Uterus (tissue), 4 donors: ENCODE data around the gene NKD2. TPM values are rescaled to one million over a fixed set of nuclear protein-coding genes. Genes with fewer than 3 reads are reported as not detected.

Source experiments
- DNase-seq, 2 donors: peaks; one replicate each; pipeline ENCODE4 v3.0.0-alpha.2; 2019 to 2020
- H3K27ac ChIP-seq, 2 donors: fragments of 200-600 bp; sonication (generic); 1 replicate in 1 of 2; 2 replicates in 1 of 2; pipeline ENCODE4 v1.5.1; 2016 to 2018
- H3K27me3 ChIP-seq, 2 donors: fragments of 200-600 bp; sonication (generic); one replicate each; pipeline ENCODE4 v1.5.1; 2018 to 2019; ENCODE audit warnings: control low read depth in 1 of 2
- H3K36me3 ChIP-seq, 2 donors: fragments of 200-600 bp; sonication (generic); one replicate each; pipeline ENCODE4 v1.5.1; 2019; ENCODE audit warnings: control low read depth in 1 of 2
- H3K4me1 ChIP-seq, 2 donors: fragments of 200-600 bp; sonication (generic); one replicate each; pipeline ENCODE4 v1.5.1; 2018 to 2019; ENCODE audit warnings: control low read depth in 1 of 2
- H3K4me3 ChIP-seq, 2 donors: fragments of 200-600 bp; sonication (generic); 1 replicate in 1 of 2; 2 replicates in 1 of 2; pipeline ENCODE4 v1.5.1; 2018 to 2019; ENCODE audit warnings: mild to moderate bottlenecking in 1 of 2
- H3K9me3 ChIP-seq, 2 donors: fragments of 200-600 bp; sonication (generic); one replicate each; pipeline ENCODE4 v1.5.1; 2019; ENCODE audit warnings: control low read depth in 1 of 2
- POLR2A ChIP-seq, 2 donors: fragments of 450-650 bp; IDR thresholded peaks; one replicate each; pipeline ENCODE4 v1.6.1; 2016; ENCODE audit warnings: antibody characterized with exemption in 2 of 2, mild to moderate bottlenecking in 1 of 2, moderate library complexity in 1 of 2
- intact Hi-C: fragments of 100-400 bp; cut with DNase I; formaldehyde crosslinking; loops from one replicate; pipeline ENCODE4 v1.15.1; 2023; ENCODE audit warnings: low total_unique reads
- total RNA-seq, 4 donors: library from RNA; depleted of rRNA in 3 of 4; stranded (reverse); fragments of >200 nt in 3 of 4; gene quantifications; one replicate each; pipeline versions ENCODE4 v1.1.0 to v1.2.4, GENCODE V29; 2014 to 2023
- TF ChIP-seq, protein P1 (sequence below), 4 experiments: fragments of 200-600 bp in 2 of 4; fragments of 450-650 bp in 2 of 4; sonication (generic) in 2 of 4; IDR thresholded peaks; one replicate each; pipeline ENCODE4 v1.5.1; 2016 to 2019; ENCODE audit warnings: antibody characterized with exemption in 4 of 4, mild to moderate bottlenecking in 2 of 4, moderate library complexity in 1 of 4
- donor health status: DM: yes; HTN: yes; CAD: no.

NKD2 gene
- total RNA-seq, 4 donors from 2014 or later = 2.5 to 11.1 TPM; not detected in 2

DNA sequence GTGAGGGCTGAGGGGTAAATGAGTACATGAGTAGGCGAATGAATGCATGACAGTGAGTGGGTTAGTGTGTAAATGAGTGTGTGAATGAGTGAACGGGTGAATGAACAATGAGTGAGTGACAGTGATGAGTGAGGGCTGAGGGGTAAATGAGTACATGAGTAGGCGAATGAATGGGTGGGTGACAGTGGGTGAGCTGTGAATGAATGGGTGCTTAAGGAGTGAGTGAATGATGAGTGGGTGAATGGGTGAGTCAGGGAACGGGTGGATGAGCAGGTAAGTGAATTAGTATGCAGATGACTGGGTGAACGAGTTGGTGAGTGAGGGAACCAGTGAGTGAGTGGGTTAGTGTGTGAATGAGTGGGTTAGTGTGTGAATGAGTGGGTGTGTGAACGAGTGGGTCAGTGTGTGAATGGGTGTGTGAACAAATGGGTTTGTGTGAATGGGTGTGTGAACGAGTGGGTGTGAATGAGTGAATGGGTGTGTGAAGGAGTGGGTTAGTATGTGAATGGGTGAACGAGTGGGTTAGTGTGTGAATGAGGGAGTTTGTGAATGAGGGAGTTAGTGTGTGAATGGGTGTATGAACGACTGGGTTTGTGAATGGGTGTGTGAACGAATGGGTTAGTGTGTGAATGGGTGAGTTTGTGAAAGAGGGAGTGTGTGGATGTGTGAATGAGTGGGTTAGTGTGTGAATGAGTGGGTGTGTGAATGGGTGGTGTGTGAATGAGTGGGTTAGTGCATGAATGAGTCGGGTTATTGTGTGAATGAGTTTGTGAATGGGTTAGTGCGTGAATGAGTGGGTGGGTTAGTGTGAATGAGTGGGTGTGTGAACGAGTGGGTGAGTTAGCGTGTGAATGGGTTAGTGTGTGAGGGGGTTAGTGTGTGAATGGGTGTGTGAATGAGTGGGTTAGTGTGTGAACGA, 32.9 kb downstream of the NKD2 start:
- Histone ChIP-seq H3K27me3 (no peaks in the 10 kb centered on the region), H3K27ac (no peak overlapping the region), H3K9me3 (no peaks in the 10 kb centered on the region), H3K36me3 (no peaks in the 10 kb centered on the region), H3K4me3 (no peak overlapping the region), H3K4me1 (no peaks in the 10 kb centered on the region)
- TF ChIP-seq, protein P1, sequence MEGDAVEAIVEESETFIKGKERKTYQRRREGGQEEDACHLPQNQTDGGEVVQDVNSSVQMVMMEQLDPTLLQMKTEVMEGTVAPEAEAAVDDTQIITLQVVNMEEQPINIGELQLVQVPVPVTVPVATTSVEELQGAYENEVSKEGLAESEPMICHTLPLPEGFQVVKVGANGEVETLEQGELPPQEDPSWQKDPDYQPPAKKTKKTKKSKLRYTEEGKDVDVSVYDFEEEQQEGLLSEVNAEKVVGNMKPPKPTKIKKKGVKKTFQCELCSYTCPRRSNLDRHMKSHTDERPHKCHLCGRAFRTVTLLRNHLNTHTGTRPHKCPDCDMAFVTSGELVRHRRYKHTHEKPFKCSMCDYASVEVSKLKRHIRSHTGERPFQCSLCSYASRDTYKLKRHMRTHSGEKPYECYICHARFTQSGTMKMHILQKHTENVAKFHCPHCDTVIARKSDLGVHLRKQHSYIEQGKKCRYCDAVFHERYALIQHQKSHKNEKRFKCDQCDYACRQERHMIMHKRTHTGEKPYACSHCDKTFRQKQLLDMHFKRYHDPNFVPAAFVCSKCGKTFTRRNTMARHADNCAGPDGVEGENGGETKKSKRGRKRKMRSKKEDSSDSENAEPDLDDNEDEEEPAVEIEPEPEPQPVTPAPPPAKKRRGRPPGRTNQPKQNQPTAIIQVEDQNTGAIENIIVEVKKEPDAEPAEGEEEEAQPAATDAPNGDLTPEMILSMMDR (IDR thresholded peaks at IDR 0.05) = no peak
- TF ChIP-seq POLR2A (IDR thresholded peaks at IDR 0.05) = no peak
- no peak for DNase-seq
- intact Hi-C loops = no loop called here

DNA sequence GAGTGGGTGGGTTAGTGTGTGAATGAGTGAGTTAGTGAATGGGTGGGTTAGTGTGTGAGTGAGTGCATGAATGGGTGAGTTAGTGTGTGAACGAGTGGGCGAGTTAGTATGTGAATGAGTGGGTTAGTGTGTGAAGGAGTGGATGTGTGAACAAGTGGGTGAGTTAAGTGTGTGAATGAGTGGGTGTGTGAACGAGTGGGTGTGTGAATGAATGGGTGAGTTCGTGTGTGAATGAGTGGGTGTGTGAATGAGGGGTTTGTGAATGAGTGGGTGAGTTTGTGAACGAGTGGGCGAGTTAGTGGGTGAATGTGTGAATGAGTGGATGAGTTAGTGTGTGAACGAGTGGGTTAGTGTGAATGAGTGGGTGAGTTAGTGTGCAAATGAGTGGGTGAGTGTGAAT, 34.0 kb downstream of the NKD2 start:
- Histone ChIP-seq H3K27ac (no peak overlapping the region), H3K4me3 (no peak overlapping the region), H3K4me1 (no peaks in the 10 kb centered on the region), H3K36me3 (no peaks in the 10 kb centered on the region), H3K9me3 (no peaks in the 10 kb centered on the region), H3K27me3 (no peaks in the 10 kb centered on the region)
- intact Hi-C loops = no loop called here
- TF ChIP-seq, protein P1 (IDR thresholded peaks at IDR 0.05) = no peak
- TF ChIP-seq POLR2A (IDR thresholded peaks at IDR 0.05) = no peak
- DNase-seq = no peak

DNA sequence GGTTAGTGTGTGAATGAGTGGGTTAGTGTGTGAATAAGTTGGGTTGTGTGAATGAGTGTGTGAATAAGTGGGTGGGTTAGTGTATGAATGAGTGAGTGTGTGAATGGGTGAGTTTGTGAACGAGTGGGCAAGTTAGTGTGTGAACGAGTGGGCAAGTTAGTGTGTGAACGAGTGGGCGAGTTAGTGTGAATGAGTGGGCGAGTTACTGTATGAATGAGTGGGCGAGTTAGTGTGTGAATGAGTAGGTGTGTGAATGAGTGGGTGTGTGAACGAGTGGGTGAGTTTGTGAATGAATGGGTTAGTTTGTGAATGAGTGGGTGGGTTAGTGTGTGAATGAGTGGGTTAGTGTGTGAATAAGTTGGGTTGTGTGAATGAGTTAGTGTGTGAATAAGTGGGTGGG, 34.7 kb downstream of the NKD2 start:
- no peak overlapping the region for H3K27ac ChIP-seq
- intact Hi-C loops = no loop called here
- H3K4me1 ChIP-seq = no peaks in the 10 kb centered on the region
- H3K27me3 ChIP-seq = no peaks in the 10 kb centered on the region
- TF ChIP-seq, protein P1 (IDR thresholded peaks at IDR 0.05) = no peak
- no peak for TF ChIP-seq POLR2A (IDR thresholded peaks at IDR 0.05)
- H3K4me3 ChIP-seq = no peak overlapping the region
- no peaks in the 10 kb centered on the region for H3K36me3 ChIP-seq
- no peaks in the 10 kb centered on the region for H3K9me3 ChIP-seq
- DNase-seq = no peak

DNA sequence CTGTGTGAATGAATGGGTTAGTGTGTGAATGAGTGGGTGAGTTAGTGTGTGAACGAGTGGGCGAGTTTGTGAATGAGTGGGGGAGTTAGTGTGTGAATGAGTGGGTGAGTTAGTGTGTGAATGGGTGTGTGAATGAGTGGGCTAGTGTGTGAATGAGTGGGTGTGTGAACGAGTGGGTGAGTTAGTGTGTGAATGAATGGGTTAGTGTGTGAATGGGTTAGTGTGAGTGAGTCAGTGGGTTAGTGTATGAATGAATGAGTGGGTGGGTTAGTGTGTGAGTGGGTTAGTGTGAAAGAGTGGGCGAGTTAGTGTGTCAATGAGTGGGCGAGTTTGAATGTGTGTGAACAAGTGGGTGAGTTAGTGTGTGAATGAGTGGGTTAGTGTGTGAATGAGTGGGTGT, 35.5 kb downstream of the NKD2 start:
- intact Hi-C loops = no loop called here
- Histone ChIP-seq H3K27ac (no peak overlapping the region), H3K9me3 (no peaks in the 10 kb centered on the region), H3K4me1 (no peaks in the 10 kb centered on the region), H3K27me3 (no peaks in the 10 kb centered on the region), H3K36me3 (no peaks in the 10 kb centered on the region), H3K4me3 (no peak overlapping the region)
- DNase-seq = no peak
- no peak for TF ChIP-seq POLR2A (IDR thresholded peaks at IDR 0.05)
- TF ChIP-seq, protein P1 (IDR thresholded peaks at IDR 0.05) = no peak

DNA sequence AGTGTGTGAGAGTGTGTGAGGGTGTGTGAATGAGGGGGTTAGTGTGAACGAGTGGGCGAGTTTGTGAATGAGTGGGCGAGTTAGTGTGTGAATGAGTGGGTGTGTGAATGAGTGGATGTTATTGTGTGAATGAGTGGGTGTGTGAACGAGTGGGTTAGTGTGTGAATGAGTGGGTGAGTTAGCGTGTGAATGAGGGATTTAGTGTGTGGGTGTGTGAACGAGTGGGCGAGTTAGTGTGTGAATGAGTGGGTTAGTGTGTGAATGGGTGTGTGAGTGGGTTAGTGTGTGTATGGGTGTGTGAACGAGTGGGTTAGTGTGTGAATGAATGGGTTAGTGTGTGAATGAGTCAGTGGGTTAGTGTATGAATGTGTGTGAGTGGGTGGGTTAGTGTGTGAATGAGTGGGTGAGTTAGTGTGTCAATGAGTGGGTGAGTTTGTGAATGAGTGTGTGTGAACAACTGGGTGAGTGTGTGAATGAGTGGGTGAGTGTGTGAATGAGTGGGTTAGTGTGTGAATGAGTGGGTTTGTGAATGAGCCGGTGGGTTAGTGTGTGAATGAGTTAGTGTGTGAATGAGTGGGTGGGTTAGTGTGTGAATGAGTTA, 37.5 kb downstream of the NKD2 start:
- intact Hi-C loops = no loop called here
- no peak for TF ChIP-seq POLR2A (IDR thresholded peaks at IDR 0.05)
- TF ChIP-seq, protein P1 (IDR thresholded peaks at IDR 0.05) = no peak

More for the DNA sequence above, 37.5 kb downstream of the NKD2 start:
- no peak for DNase-seq
- Histone ChIP-seq H3K27ac (no peak overlapping the region), H3K9me3 (no peaks in the 10 kb centered on the region), H3K4me1 (no peaks in the 10 kb centered on the region), H3K4me3 (no peak overlapping the region), H3K27me3 (no peaks in the 10 kb centered on the region), H3K36me3 (no peaks in the 10 kb centered on the region)
